Measurements from ENCODE around the gene LMO3. TPM values are rescaled to one million over a fixed set of nuclear protein-coding genes. Genes with fewer than 3 reads are reported as not detected.
"Not testable (repeated sequence)": the region's sequence is repeated elsewhere in the genome, so short reads cannot be mapped to it uniquely, and the experiment has no call there.

Gene LMO3
- total RNA-seq, 1 donor from 2014 or later, result 0.26 TPM

GRCh38 chr12:16545836-16546235 lies 60.1 kb downstream of the LMO3 start:
- no peak for TF ChIP-seq CTCF (IDR thresholded peaks at IDR 0.05; ENCODE audit: insufficient read depth, low read length, severe bottlenecking)
- no peak overlapping the region for H3K4me3 ChIP-seq (ENCODE audit: low read depth, low read length)
- FAIRE-seq (no peak), DNase-seq (ENCODE audit: low read depth) (no peak)
- H3K36me3 ChIP-seq (ENCODE audit: control insufficient read depth, insufficient read depth, low read length), result no peaks in the 10 kb centered on the region
- H3K27me3 ChIP-seq (ENCODE audit: control insufficient read depth, insufficient read depth, low read length), result no peaks in the 10 kb centered on the region

DNA sequence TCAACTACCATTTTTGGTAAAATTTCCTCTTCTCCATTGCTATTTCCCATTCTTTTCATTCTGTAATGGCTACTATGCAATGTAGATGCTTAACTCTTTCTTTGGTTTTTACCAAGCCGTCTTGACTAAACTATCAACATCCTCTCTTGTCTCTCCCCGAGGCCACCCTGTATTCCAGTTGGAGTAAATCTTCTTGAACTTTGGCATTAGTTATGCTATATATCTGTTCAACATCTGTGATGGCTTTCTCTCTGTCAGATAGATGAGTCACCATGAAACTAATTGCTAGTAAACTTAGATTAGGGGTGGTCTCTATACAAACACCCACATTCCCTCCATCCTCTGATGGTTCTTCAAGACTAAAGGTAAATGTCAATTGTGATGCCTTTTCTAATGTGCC lies 63.4 kb downstream of the LMO3 start:
- Histone ChIP-seq H3K4me3 (ENCODE audit: low read depth, low read length) (no peak overlapping the region), H3K36me3 (ENCODE audit: control insufficient read depth, insufficient read depth, low read length) (no peaks in the 10 kb centered on the region), H3K27me3 (ENCODE audit: control insufficient read depth, insufficient read depth, low read length) (no peaks in the 10 kb centered on the region)
- TF ChIP-seq CTCF (IDR thresholded peaks at IDR 0.05; ENCODE audit: insufficient read depth, low read length, severe bottlenecking), result no peak
- DNase-seq (ENCODE audit: low read depth) (no peak), FAIRE-seq (no peak)

GRCh38 chr12:16537652-16538051 lies 68.3 kb downstream of the LMO3 start:
- FAIRE-seq; H3K27me3 ChIP-seq (ENCODE audit: control insufficient read depth, insufficient read depth, low read length); H3K4me3 ChIP-seq (ENCODE audit: low read depth, low read length); DNase-seq (ENCODE audit: low read depth); H3K36me3 ChIP-seq (ENCODE audit: control insufficient read depth, insufficient read depth, low read length): not testable (repeated sequence)

GRCh38 chr12:16531621-16532020 lies 74.3 kb downstream of the LMO3 start:
- H3K36me3 ChIP-seq (ENCODE audit: control insufficient read depth, insufficient read depth, low read length), result no peaks in the 10 kb centered on the region
- FAIRE-seq (no peak), DNase-seq (ENCODE audit: low read depth) (peak; percentile 44)
- no peak overlapping the region for H3K4me3 ChIP-seq (ENCODE audit: low read depth, low read length)
- TF ChIP-seq CTCF (IDR thresholded peaks at IDR 0.05; ENCODE audit: insufficient read depth, low read length, severe bottlenecking), result no peak
- no peaks in the 10 kb centered on the region for H3K27me3 ChIP-seq (ENCODE audit: control insufficient read depth, insufficient read depth, low read length)

- DNase-seq (ENCODE audit: low read depth), result no peak
- Histone ChIP-seq H3K4me3 (ENCODE audit: low read depth, low read length) (no peak overlapping the region), H3K36me3 (ENCODE audit: control insufficient read depth, insufficient read depth, low read length) (no peaks in the 10 kb centered on the region), H3K27me3 (ENCODE audit: control insufficient read depth, insufficient read depth, low read length) (no peaks in the 10 kb centered on the region)
- FAIRE-seq, result no peak
- TF ChIP-seq CTCF (IDR thresholded peaks at IDR 0.05; ENCODE audit: insufficient read depth, low read length, severe bottlenecking), result no peak
Measured at GRCh38 chr12:16530268-16530850, 75.6 kb downstream of the LMO3 start.

DNA sequence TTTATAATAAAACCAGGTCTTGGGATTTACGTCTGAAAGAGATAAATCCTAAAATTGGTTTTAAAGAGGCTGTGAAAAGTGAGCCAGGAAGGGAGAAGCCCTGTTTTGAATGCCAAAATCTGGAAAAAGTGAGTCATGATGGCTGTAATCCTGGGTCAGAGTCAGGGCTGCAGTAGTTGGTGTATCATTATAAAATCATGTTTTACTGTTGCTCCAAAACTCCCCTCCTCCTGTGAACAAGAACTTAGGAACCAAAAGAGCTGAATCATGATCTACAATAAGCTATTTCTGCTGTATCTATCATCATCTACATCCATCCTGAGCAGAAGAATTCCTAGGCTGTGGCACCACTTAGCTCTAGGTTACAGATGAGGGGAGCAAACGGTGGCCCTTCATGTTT lies 79.3 kb downstream of the LMO3 start:
- no peak overlapping the region for H3K4me3 ChIP-seq (ENCODE audit: low read depth, low read length)
- TF ChIP-seq CTCF (IDR thresholded peaks at IDR 0.05; ENCODE audit: insufficient read depth, low read length, severe bottlenecking), result no peak
- FAIRE-seq (no peak), DNase-seq (ENCODE audit: low read depth) (peak; percentile 83)
- no peaks in the 10 kb centered on the region for H3K27me3 ChIP-seq (ENCODE audit: control insufficient read depth, insufficient read depth, low read length)
- H3K36me3 ChIP-seq (ENCODE audit: control insufficient read depth, insufficient read depth, low read length), result no peaks in the 10 kb centered on the region

All from bronchial epithelial cell (primary cell).